NCI-H187 treated with DMSO at 0.1 percent for 48 hours (cell line): ENCODE measurements around the gene USH2A.
"Not testable (repeated sequence)": the region's sequence is repeated elsewhere in the genome, so short reads cannot be mapped to it uniquely, and the experiment has no call there.

Experiments used
- DNase-seq: peaks from one replicate; lab custom pipeline; 2025; lab: John Stamatoyannopoulos, UW

The USH2A gene

GRCh38 chr1:216046336-216046735, 376.9 kb downstream of the USH2A start:
- no peak for DNase-seq

- no peak for DNase-seq
These were observed 377.8 kb downstream of the USH2A start for GRCh38 chr1:216045400-216045799.

GRCh38 chr1:216044538-216044937, 378.7 kb downstream of the USH2A start:
- DNase-seq, result no peak

DNA sequence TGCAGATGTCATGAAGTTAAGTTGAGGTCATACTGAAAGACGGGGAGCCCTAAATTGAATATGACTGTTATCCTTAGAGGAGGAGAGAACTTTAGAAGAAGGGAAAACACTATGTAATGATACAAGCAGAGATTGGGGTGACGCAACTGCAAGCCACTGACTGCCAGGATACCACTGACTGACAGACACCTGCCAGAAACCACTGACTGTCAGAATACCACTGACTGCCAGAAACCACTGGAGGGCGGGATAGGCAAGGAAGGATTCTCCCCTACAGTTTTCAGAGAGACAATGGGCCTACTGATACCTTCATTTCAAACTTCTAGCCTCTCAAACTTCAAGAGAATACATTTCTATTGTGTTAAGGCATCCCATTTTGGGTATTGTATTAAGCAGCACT, 388.7 kb downstream of the USH2A start:
- no peak for DNase-seq

- no peak for DNase-seq
These were observed 390.2 kb downstream of the USH2A start for GRCh38 chr1:216032961-216033614.

DNA sequence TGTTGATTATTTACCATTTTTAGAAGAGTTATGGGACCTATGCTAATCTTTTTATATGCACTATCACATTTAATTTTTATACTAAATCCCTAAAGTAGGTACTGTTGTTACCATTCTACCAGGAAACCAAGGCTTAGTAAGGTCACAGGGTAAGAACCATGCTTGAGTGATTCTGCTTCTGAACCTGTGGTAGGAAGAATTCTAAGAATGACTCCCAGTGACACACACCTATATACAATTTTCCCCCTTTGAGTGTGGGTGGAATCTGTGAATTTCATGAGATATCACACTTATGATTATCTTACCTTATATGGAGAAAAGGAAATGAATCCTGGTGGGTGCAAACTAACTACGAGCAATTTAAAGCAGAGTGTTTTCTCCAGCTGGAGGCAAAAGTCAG, 391.0 kb downstream of the USH2A start:
- DNase-seq, result no peak

GRCh38 chr1:216028631-216029030, 394.6 kb downstream of the USH2A start:
- no peak for DNase-seq

- no peak for DNase-seq
These were observed 398.7 kb downstream of the USH2A start for GRCh38 chr1:216024546-216024945.

- DNase-seq, result no peak
These were observed 402.4 kb downstream of the USH2A start for GRCh38 chr1:216020743-216021345.

GRCh38 chr1:216015116-216015515, 408.1 kb downstream of the USH2A start:
- no peak for DNase-seq

DNA sequence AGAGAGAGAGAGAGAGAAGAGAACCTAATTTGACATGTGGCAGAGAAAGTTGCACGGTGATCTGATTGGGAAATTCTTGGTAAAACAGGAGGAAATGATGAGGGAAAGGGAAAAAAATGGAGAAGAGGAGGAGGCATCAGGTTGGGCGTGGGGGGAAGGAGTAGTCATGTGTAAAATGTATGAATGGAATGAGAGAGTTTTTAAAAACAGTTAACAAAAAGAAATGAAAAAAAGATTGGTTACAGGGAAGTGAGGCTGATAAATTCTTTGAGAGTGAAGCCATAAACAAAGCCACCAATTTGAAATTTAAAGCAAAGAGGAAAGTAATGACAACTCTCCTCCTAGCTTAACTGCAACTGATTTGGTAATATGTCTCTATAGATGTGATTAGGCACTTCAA, 409.2 kb downstream of the USH2A start:
- DNase-seq, result no peak

- not testable (repeated sequence) for DNase-seq
These were observed 413.8 kb downstream of the USH2A start for GRCh38 chr1:216009456-216009855.

DNA sequence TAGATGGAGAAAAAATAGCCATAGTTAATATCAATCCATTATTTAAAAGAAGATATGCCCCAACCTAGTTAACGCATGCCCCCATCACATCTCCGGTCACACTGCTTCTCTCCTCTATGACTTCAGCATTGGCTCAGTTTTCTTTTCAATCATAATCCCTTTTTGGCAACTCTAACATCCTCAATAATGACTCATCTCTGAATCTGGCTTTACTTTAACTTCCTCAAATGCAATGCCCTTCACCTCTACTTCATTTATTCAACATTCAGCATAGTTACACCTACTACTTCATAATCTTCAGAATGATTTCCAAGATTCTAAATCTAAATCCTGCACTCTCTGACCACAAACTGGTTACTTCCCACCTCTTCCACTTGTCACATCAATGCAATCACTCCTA, 417.3 kb downstream of the USH2A start:
- no peak for DNase-seq

DNA sequence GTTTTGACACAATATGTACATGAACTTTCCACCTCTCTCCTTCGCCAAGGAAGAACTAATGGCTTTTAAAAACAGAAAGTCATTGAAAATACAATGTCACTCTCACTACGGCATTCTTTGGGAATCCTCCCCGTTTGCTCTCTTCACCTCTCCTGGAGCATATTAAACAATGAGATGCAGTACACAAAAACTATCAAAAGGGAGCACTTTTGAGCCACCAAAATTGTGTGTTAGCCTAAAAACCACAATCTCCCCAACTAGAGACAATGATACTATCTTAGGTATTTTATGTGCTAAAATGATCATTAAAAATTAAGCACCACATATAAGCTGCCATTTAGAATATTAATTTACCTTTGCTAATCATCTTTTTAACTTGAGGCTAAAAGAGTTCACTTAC, 430.6 kb downstream of the USH2A start:
- no peak for DNase-seq

DNA sequence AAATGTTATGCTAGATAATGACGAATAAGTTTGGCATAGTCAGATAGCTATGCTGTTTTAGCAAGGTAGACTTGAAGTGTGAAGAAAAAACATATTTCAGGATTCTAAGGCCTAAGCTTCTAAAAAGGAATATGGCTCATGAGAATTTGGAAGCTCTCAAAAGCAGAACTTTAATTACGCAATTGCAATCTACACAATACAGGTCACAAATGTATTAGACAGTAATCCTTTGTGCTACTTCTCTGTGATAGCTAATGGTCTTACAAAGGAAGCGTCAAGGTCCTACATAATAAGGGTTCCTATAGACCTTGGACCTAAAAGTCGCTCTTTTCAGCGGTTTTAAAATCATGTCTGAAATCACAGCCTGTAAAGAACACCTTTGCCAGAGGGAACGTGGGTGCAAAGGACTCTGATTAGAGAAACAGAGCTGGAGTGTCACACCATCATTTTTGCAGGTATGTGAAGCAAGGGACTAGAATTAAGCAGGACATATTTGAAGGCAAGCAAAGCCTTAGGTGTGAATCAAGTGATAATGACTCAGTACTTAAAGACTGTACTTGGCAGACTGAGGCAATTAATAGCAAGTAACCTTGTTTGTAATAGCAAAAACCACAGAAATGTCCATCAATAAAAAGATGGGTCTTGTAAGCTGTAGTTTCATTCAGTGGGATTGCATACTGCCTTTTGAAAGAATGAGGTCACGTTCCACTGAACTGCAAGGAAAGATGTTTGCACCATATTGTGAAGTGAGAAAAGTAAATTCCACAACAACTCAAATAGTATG, 436.0 kb downstream of the USH2A start:
- DNase-seq, result no peak

- DNase-seq, result no peak
These were observed 436.8 kb downstream of the USH2A start for GRCh38 chr1:215986401-215986800.

GRCh38 chr1:215983680-215984079, 439.6 kb downstream of the USH2A start:
- no peak for DNase-seq

GRCh38 chr1:215971793-215972441, 451.3 kb downstream of the USH2A start:
- no peak for DNase-seq

GRCh38 chr1:215970406-215970805, 452.8 kb downstream of the USH2A start:
- no peak for DNase-seq

DNA sequence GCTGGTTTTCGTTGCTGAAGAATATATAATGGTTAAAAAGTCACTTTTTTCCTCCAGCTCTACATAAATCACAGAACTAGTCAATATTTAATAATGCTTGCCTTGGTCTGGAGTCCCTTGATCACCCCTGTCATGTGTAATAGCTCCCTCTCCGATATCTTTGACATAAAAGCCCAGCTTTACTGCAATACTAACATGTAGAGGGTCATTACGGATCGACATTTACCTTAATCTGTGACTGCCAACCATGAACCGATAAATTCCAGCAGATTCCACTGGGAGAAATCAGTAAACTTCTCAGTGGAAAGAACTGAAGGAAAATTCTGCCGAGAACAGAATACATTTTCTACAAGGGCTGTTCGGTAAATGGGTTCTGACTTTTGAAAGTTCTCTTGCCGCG, 459.6 kb downstream of the USH2A start:
- no peak for DNase-seq

GRCh38 chr1:215963040-215963439, 460.2 kb downstream of the USH2A start:
- no peak for DNase-seq

GRCh38 chr1:215958841-215959240, 464.4 kb downstream of the USH2A start:
- DNase-seq, result no peak

DNA sequence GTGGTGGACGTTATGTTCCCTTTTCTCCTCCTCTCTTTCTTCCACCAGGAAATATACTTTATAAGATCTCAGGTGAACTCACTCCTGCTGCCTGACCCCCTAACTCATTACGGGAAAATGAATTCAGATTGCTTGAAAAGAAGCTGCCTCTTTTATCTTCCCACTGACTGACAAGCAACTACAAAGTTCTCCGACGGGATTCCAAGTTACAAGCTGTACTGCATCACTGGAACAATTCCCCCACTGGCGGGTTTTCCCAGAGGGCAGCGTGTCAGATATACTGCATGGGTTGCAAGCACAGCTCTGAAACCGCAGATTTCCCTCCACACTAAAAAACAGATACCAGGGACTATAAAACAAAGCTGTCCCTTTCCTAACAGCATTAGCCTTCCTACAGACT, 465.6 kb downstream of the USH2A start:
- no peak for DNase-seq
